ENCODE results near the gene CDK6. TPM values are rescaled to one million over a fixed set of nuclear protein-coding genes. Genes with fewer than 3 reads are reported as not detected.

Gene CDK6
- total RNA-seq, 1 donor from 2014 or later = 254 TPM

- DNase-seq (ENCODE audit: low spot score) = peak; percentile 54
- H3K4me1 Mint-ChIP-seq (ENCODE audit: low read depth) = peaks cover 88% of the 10 kb centered on the region
- intact Hi-C loops (cut with micrococcal nuclease) = loop anchor here (1.0 kb wide), 2 partner anchors 11 to 22 kb away; no protein-coding TSS in a partner anchor
- peak overlapping the region; percentile 97 for H3K27ac Mint-ChIP-seq
- H3K9me3 Mint-ChIP-seq = no peaks in the 10 kb centered on the region
- H3K4me3 Mint-ChIP-seq (ENCODE audit: low read depth) = peak overlapping the region; percentile 47
- no peaks in the 10 kb centered on the region for H3K27me3 Mint-ChIP-seq (ENCODE audit: low read depth)
- H3K36me3 Mint-ChIP-seq (ENCODE audit: low read depth) = peaks cover 71% of the 10 kb centered on the region
Measured at GRCh38 chr7:92641921-92642511, 194.4 kb downstream of the CDK6 start.

- DNase-seq (ENCODE audit: low spot score) = no peak
- no peaks in the 10 kb centered on the region for H3K27me3 Mint-ChIP-seq (ENCODE audit: low read depth)
- no peaks in the 10 kb centered on the region for H3K9me3 Mint-ChIP-seq
- intact Hi-C loops (cut with micrococcal nuclease) = no loop called here
- H3K36me3 Mint-ChIP-seq (ENCODE audit: low read depth) = peaks cover 67% of the 10 kb centered on the region
- peaks cover 79% of the 10 kb centered on the region for H3K4me1 Mint-ChIP-seq (ENCODE audit: low read depth)
- H3K4me3 Mint-ChIP-seq (ENCODE audit: low read depth) = peak overlapping the region; percentile 50
- peak overlapping the region; percentile 99 for H3K27ac Mint-ChIP-seq
Measured at GRCh38 chr7:92639966-92640365, 196.4 kb downstream of the CDK6 start.

GRCh38 chr7:92639213-92639896 lies 197.0 kb downstream of the CDK6 start:
- DNase-seq (ENCODE audit: low spot score) = no peak
- Mint-ChIP-seq H3K4me3 (ENCODE audit: low read depth) (peak overlapping the region; percentile 50), H3K36me3 (ENCODE audit: low read depth) (peaks cover 61% of the 10 kb centered on the region), H3K27ac (peak overlapping the region; percentile 99), H3K4me1 (ENCODE audit: low read depth) (peaks cover 76% of the 10 kb centered on the region), H3K27me3 (ENCODE audit: low read depth) (no peaks in the 10 kb centered on the region), H3K9me3 (no peaks in the 10 kb centered on the region)
- intact Hi-C loops (cut with micrococcal nuclease) = no loop called here

- Mint-ChIP-seq H3K9me3 (no peaks in the 10 kb centered on the region), H3K4me3 (ENCODE audit: low read depth) (no peak overlapping the region), H3K27ac (peak overlapping the region; percentile 91), H3K4me1 (ENCODE audit: low read depth) (peaks cover 74% of the 10 kb centered on the region), H3K36me3 (ENCODE audit: low read depth) (peaks cover 44% of the 10 kb centered on the region), H3K27me3 (ENCODE audit: low read depth) (no peaks in the 10 kb centered on the region)
- no peak for DNase-seq (ENCODE audit: low spot score)
- intact Hi-C loops (cut with micrococcal nuclease) = no loop called here
Measured at GRCh38 chr7:92636018-92636560, 200.3 kb downstream of the CDK6 start.

GRCh38 chr7:92635538-92635937 lies 200.8 kb downstream of the CDK6 start:
- Mint-ChIP-seq H3K27me3 (ENCODE audit: low read depth) (no peaks in the 10 kb centered on the region), H3K4me3 (ENCODE audit: low read depth) (peak overlapping the region; percentile 35), H3K4me1 (ENCODE audit: low read depth) (peaks cover 76% of the 10 kb centered on the region), H3K27ac (peak overlapping the region; percentile 91), H3K9me3 (no peaks in the 10 kb centered on the region), H3K36me3 (ENCODE audit: low read depth) (peaks cover 47% of the 10 kb centered on the region)
- intact Hi-C loops (cut with micrococcal nuclease) = loop anchor here (1.0 kb wide), 3 partner anchors 29 to 197 kb away; no protein-coding TSS in a partner anchor
- no peak for DNase-seq (ENCODE audit: low spot score)

GRCh38 chr7:92634924-92635519 lies 201.4 kb downstream of the CDK6 start:
- peak overlapping the region; percentile 47 for H3K4me3 Mint-ChIP-seq (ENCODE audit: low read depth)

GRCh38 chr7:92634205-92634604 lies 202.2 kb downstream of the CDK6 start:
- H3K4me1 Mint-ChIP-seq (ENCODE audit: low read depth) = peaks cover 70% of the 10 kb centered on the region
- peaks cover 9% of the 10 kb centered on the region for H3K9me3 Mint-ChIP-seq
- H3K27me3 Mint-ChIP-seq (ENCODE audit: low read depth) = no peaks in the 10 kb centered on the region
- DNase-seq (ENCODE audit: low spot score) = no peak
- H3K36me3 Mint-ChIP-seq (ENCODE audit: low read depth) = peaks cover 47% of the 10 kb centered on the region
- peak overlapping the region; percentile 91 for H3K27ac Mint-ChIP-seq
- intact Hi-C loops (cut with micrococcal nuclease) = loop anchor here (5.0 kb wide), 2 partner anchors 318 to 483 kb away; partner anchors contain the start of gene SAMD9
- peak overlapping the region; percentile 40 for H3K4me3 Mint-ChIP-seq (ENCODE audit: low read depth)

More at GRCh38 chr7:92634924-92635519, 201.4 kb downstream of the CDK6 start:
- DNase-seq (ENCODE audit: low spot score) = no peak
- intact Hi-C loops (cut with micrococcal nuclease) = loop anchor here (1.0 to 5.0 kb wide), 5 partner anchors 29 to 482 kb away; partner anchors contain the start of gene SAMD9
- peaks cover 46% of the 10 kb centered on the region for H3K36me3 Mint-ChIP-seq (ENCODE audit: low read depth)
- H3K4me1 Mint-ChIP-seq (ENCODE audit: low read depth) = peaks cover 74% of the 10 kb centered on the region
- H3K9me3 Mint-ChIP-seq = peaks cover 4% of the 10 kb centered on the region
- peak overlapping the region; percentile 91 for H3K27ac Mint-ChIP-seq
- no peaks in the 10 kb centered on the region for H3K27me3 Mint-ChIP-seq (ENCODE audit: low read depth)

GRCh38 chr7:92633211-92633906 lies 203.0 kb downstream of the CDK6 start:
- H3K27ac Mint-ChIP-seq = peak overlapping the region; percentile 96
- no peak for DNase-seq (ENCODE audit: low spot score)
- peaks cover 47% of the 10 kb centered on the region for H3K36me3 Mint-ChIP-seq (ENCODE audit: low read depth)
- H3K27me3 Mint-ChIP-seq (ENCODE audit: low read depth) = no peaks in the 10 kb centered on the region
- peak overlapping the region; percentile 43 for H3K4me3 Mint-ChIP-seq (ENCODE audit: low read depth)
- H3K9me3 Mint-ChIP-seq = peaks cover 18% of the 10 kb centered on the region
- intact Hi-C loops (cut with micrococcal nuclease) = loop anchor here (1.0 to 5.0 kb wide), 4 partner anchors 13 to 484 kb away; partner anchors contain the start of gene SAMD9
- peaks cover 70% of the 10 kb centered on the region for H3K4me1 Mint-ChIP-seq (ENCODE audit: low read depth)

GRCh38 chr7:92632791-92633190 lies 203.6 kb downstream of the CDK6 start:
- Mint-ChIP-seq H3K36me3 (ENCODE audit: low read depth) (peaks cover 50% of the 10 kb centered on the region), H3K4me1 (ENCODE audit: low read depth) (peaks cover 69% of the 10 kb centered on the region), H3K27ac (peak overlapping the region; percentile 96), H3K27me3 (ENCODE audit: low read depth) (no peaks in the 10 kb centered on the region), H3K9me3 (peaks cover 23% of the 10 kb centered on the region), H3K4me3 (ENCODE audit: low read depth) (peak overlapping the region; percentile 43)
- intact Hi-C loops (cut with micrococcal nuclease) = loop anchor here (1.0 to 5.0 kb wide), 4 partner anchors 14 to 485 kb away; partner anchors contain the start of gene SAMD9
- no peak for DNase-seq (ENCODE audit: low spot score)

- H3K27me3 Mint-ChIP-seq (ENCODE audit: low read depth) = no peaks in the 10 kb centered on the region
- peak overlapping the region; percentile 43 for H3K4me3 Mint-ChIP-seq (ENCODE audit: low read depth)
- H3K4me1 Mint-ChIP-seq (ENCODE audit: low read depth) = peaks cover 72% of the 10 kb centered on the region
- H3K36me3 Mint-ChIP-seq (ENCODE audit: low read depth) = peaks cover 52% of the 10 kb centered on the region
- no peak for DNase-seq (ENCODE audit: low spot score)
- intact Hi-C loops (cut with micrococcal nuclease) = loop anchor here (1.0 to 5.0 kb wide), 9 partner anchors 10 to 485 kb away; partner anchors contain the start of gene SAMD9
- H3K9me3 Mint-ChIP-seq = peaks cover 28% of the 10 kb centered on the region
- peak overlapping the region; percentile 91 for H3K27ac Mint-ChIP-seq
Measured at GRCh38 chr7:92631850-92632487, 204.4 kb downstream of the CDK6 start.

- no peaks in the 10 kb centered on the region for H3K27me3 Mint-ChIP-seq (ENCODE audit: low read depth)
- peaks cover 76% of the 10 kb centered on the region for H3K4me1 Mint-ChIP-seq (ENCODE audit: low read depth)
- no peak for DNase-seq (ENCODE audit: low spot score)
- H3K4me3 Mint-ChIP-seq (ENCODE audit: low read depth) = peak overlapping the region; percentile 43
- H3K9me3 Mint-ChIP-seq = peaks cover 33% of the 10 kb centered on the region
- peaks cover 55% of the 10 kb centered on the region for H3K36me3 Mint-ChIP-seq (ENCODE audit: low read depth)
- H3K27ac Mint-ChIP-seq = peak overlapping the region; percentile 91
- intact Hi-C loops (cut with micrococcal nuclease) = loop anchor here (1.0 to 5.0 kb wide), 8 partner anchors 10 to 486 kb away; partner anchors contain the start of gene SAMD9
Measured at GRCh38 chr7:92631067-92631849, 205.1 kb downstream of the CDK6 start.
